Measurements from ENCODE around the gene SSR4. TPM values are rescaled to one million over a fixed set of nuclear protein-coding genes. Genes with fewer than 3 reads are reported as not detected.
"Not testable (repeated sequence)": the region's sequence is repeated elsewhere in the genome, so short reads cannot be mapped to it uniquely, and the experiment has no call there.

SSR4 gene
- total and polyA plus RNA-seq, 2 donors = 102 to 326 TPM

GRCh38 chrX:153816831-153817690, 22.6 kb downstream of the SSR4 start:
- DNase-seq (ENCODE audit: extremely low spot score) = no peak
- H3K27ac ChIP-seq (ENCODE audit: low read depth) = no peak overlapping the region
- no peaks in the 10 kb centered on the region for H3K36me3 ChIP-seq (ENCODE audit: insufficient read depth)
- H3K4me1 ChIP-seq (ENCODE audit: insufficient read depth) = no peaks in the 10 kb centered on the region
- 79% methylated on average over 25 of the region's 25 CpGs for WGBS
- H3K4me3 ChIP-seq (ENCODE audit: low read depth, low read length) = no peak overlapping the region

- H3K36me3 ChIP-seq (ENCODE audit: insufficient read depth); H3K27ac ChIP-seq (ENCODE audit: low read depth); H3K4me3 ChIP-seq (ENCODE audit: low read depth, low read length); H3K4me1 ChIP-seq (ENCODE audit: insufficient read depth); DNase-seq (ENCODE audit: extremely low spot score): not testable (repeated sequence)
- 92% methylated on average over 9 of the region's 9 CpGs for WGBS
These were observed 23.6 kb downstream of the SSR4 start for GRCh38 chrX:153818064-153818463.

GRCh38 chrX:153818571-153819383, 24.3 kb downstream of the SSR4 start:
- peak overlapping the region; percentile 40 for H3K4me3 ChIP-seq (ENCODE audit: low read depth, low read length)
- no peaks in the 10 kb centered on the region for H3K4me1 ChIP-seq (ENCODE audit: insufficient read depth)
- WGBS = 6% methylated on average over 55 of the region's 67 CpGs
- no peak overlapping the region for H3K27ac ChIP-seq (ENCODE audit: low read depth)
- H3K36me3 ChIP-seq (ENCODE audit: insufficient read depth) = no peaks in the 10 kb centered on the region
- DNase-seq (ENCODE audit: extremely low spot score) = no peak

- Histone ChIP-seq H3K4me1 (ENCODE audit: insufficient read depth) (no peaks in the 10 kb centered on the region), H3K27ac (ENCODE audit: low read depth) (no peak overlapping the region), H3K4me3 (ENCODE audit: low read depth, low read length) (peak overlapping the region; percentile 40), H3K36me3 (ENCODE audit: insufficient read depth) (no peaks in the 10 kb centered on the region)
- WGBS = 31% methylated on average over 23 of the region's 23 CpGs
- DNase-seq (ENCODE audit: extremely low spot score) = no peak
These were observed 25.0 kb downstream of the SSR4 start for GRCh38 chrX:153819384-153820040.

- no peaks in the 10 kb centered on the region for H3K4me1 ChIP-seq (ENCODE audit: insufficient read depth)
- no peak for DNase-seq (ENCODE audit: extremely low spot score)
- 88% methylated on average over 7 of the region's 7 CpGs for WGBS
- H3K36me3 ChIP-seq (ENCODE audit: insufficient read depth) = no peaks in the 10 kb centered on the region
- H3K27ac ChIP-seq (ENCODE audit: low read depth) = no peak overlapping the region
- no peak overlapping the region for H3K4me3 ChIP-seq (ENCODE audit: low read depth, low read length)
These were observed 26.1 kb downstream of the SSR4 start for GRCh38 chrX:153820601-153821000.

- no peaks in the 10 kb centered on the region for H3K4me1 ChIP-seq (ENCODE audit: insufficient read depth)
- no peak for DNase-seq (ENCODE audit: extremely low spot score)
- no peak overlapping the region for H3K27ac ChIP-seq (ENCODE audit: low read depth)
- 94% methylated on average over 9 of the region's 9 CpGs for WGBS
- no peaks in the 10 kb centered on the region for H3K36me3 ChIP-seq (ENCODE audit: insufficient read depth)
- no peak overlapping the region for H3K4me3 ChIP-seq (ENCODE audit: low read depth, low read length)
These were observed 26.6 kb downstream of the SSR4 start for GRCh38 chrX:153821066-153821465.

GRCh38 chrX:153824348-153824747, 29.9 kb downstream of the SSR4 start:
- Histone ChIP-seq H3K4me1 (ENCODE audit: insufficient read depth) (no peaks in the 10 kb centered on the region), H3K4me3 (ENCODE audit: low read depth, low read length) (no peak overlapping the region), H3K27ac (ENCODE audit: low read depth) (no peak overlapping the region), H3K36me3 (ENCODE audit: insufficient read depth) (no peaks in the 10 kb centered on the region)
- no peak for DNase-seq (ENCODE audit: extremely low spot score)
- 92% methylated on average over 10 of the region's 10 CpGs for WGBS

GRCh38 chrX:153825042-153825441, 30.6 kb downstream of the SSR4 start:
- 84% methylated on average over 8 of the region's 8 CpGs for WGBS

GRCh38 chrX:153827016-153827415, 32.5 kb downstream of the SSR4 start:
- Histone ChIP-seq H3K36me3 (ENCODE audit: insufficient read depth) (no peaks in the 10 kb centered on the region), H3K4me1 (ENCODE audit: insufficient read depth) (no peaks in the 10 kb centered on the region), H3K4me3 (ENCODE audit: low read depth, low read length) (no peak overlapping the region), H3K27ac (ENCODE audit: low read depth) (no peak overlapping the region)
- DNase-seq (ENCODE audit: extremely low spot score) = no peak
- WGBS = 86% methylated on average over 3 of the region's 3 CpGs

More at GRCh38 chrX:153825042-153825441, 30.6 kb downstream of the SSR4 start:
- DNase-seq (ENCODE audit: extremely low spot score) = no peak
- Histone ChIP-seq H3K4me3 (ENCODE audit: low read depth, low read length) (no peak overlapping the region), H3K36me3 (ENCODE audit: insufficient read depth) (no peaks in the 10 kb centered on the region), H3K4me1 (ENCODE audit: insufficient read depth) (no peaks in the 10 kb centered on the region), H3K27ac (ENCODE audit: low read depth) (no peak overlapping the region)

- Histone ChIP-seq H3K4me3 (ENCODE audit: low read depth, low read length) (no peak overlapping the region), H3K36me3 (ENCODE audit: insufficient read depth) (no peaks in the 10 kb centered on the region), H3K27ac (ENCODE audit: low read depth) (no peak overlapping the region), H3K4me1 (ENCODE audit: insufficient read depth) (no peaks in the 10 kb centered on the region)
- 86% methylated on average over 9 of the region's 9 CpGs for WGBS
- no peak for DNase-seq (ENCODE audit: extremely low spot score)
These were observed 33.4 kb downstream of the SSR4 start for GRCh38 chrX:153827903-153828302.

GRCh38 chrX:153828308-153828707, 33.8 kb downstream of the SSR4 start:
- Histone ChIP-seq H3K4me1 (ENCODE audit: insufficient read depth) (no peaks in the 10 kb centered on the region), H3K36me3 (ENCODE audit: insufficient read depth) (no peaks in the 10 kb centered on the region), H3K27ac (ENCODE audit: low read depth) (no peak overlapping the region), H3K4me3 (ENCODE audit: low read depth, low read length) (no peak overlapping the region)
- 32% methylated on average over 17 of the region's 17 CpGs for WGBS
- no peak for DNase-seq (ENCODE audit: extremely low spot score)

GRCh38 chrX:153828723-153829548, 34.5 kb downstream of the SSR4 start:
- Histone ChIP-seq H3K36me3 (ENCODE audit: insufficient read depth) (no peaks in the 10 kb centered on the region), H3K27ac (ENCODE audit: low read depth) (no peak overlapping the region), H3K4me1 (ENCODE audit: insufficient read depth) (no peaks in the 10 kb centered on the region), H3K4me3 (ENCODE audit: low read depth, low read length) (peak overlapping the region; percentile 54)
- WGBS = 3% methylated on average over 49 of the region's 50 CpGs
- DNase-seq (ENCODE audit: extremely low spot score) = no peak

GRCh38 chrX:153829549-153829798, 35.0 kb downstream of the SSR4 start:
- no peak for DNase-seq (ENCODE audit: extremely low spot score)
- Histone ChIP-seq H3K4me1 (ENCODE audit: insufficient read depth) (no peaks in the 10 kb centered on the region), H3K27ac (ENCODE audit: low read depth) (no peak overlapping the region), H3K4me3 (ENCODE audit: low read depth, low read length) (peak overlapping the region; percentile 54), H3K36me3 (ENCODE audit: insufficient read depth) (no peaks in the 10 kb centered on the region)
- 1% methylated on average over 27 of the region's 27 CpGs for WGBS
